A673 (cell line): Measurements from ENCODE around the gene ADK. TPM values are rescaled to one million over a fixed set of nuclear protein-coding genes. Genes with fewer than 3 reads are reported as not detected.

Experiments
- BruUV-seq: library from RNA; stranded (reverse); fragments of 400-500 nt; replicated peaks from 2 replicates; lab custom pipeline; 2021; lab: Mats Ljungman, UMichigan
- CTCF ChIA-PET: fragments of 300-600 bp; sonication (Branson Sonifier 250); formaldehyde crosslinking; loops from one replicate; lab custom pipeline; 2022; ENCODE audit warnings: antibody characterized with exemption; lab: Charles Lee
- POLR2A ChIA-PET: fragments of 300-600 bp; sonication (Branson Sonifier 250); formaldehyde crosslinking; loops from one replicate; lab custom pipeline; 2022; ENCODE audit warnings: antibody characterized with exemption; ENCODE audit not compliant: low non-redundant PET; lab: Charles Lee
- DNase-seq: peaks from one replicate; pipeline ENCODE4 v3.0.0-alpha.2; 2015; ENCODE audit warnings: low spot score
- H3K27ac ChIP-seq: fragments of 200-600 bp; sonication (generic); 2 replicates; pipeline ENCODE4 v1.5.1; 2016; ENCODE audit warnings: mixed run types, low read depth, mild to moderate bottlenecking, mixed read lengths, antibody characterized with exemption, low read length; ENCODE audit not compliant: poor library complexity, severe bottlenecking
- H3K27me3 ChIP-seq: fragments of 200-600 bp; sonication (generic); replicated peaks from 2 replicates; pipeline ENCODE4 v1.6.1; 2017; ENCODE audit warnings: mixed run types, low read depth, mild to moderate bottlenecking, mixed read lengths, antibody characterized with exemption, low read length; ENCODE audit not compliant: insufficient read depth, poor library complexity
- H3K36me3 ChIP-seq: fragments of 200-600 bp; sonication (generic); 2 replicates; pipeline ENCODE4 v1.6.1; 2016; ENCODE audit warnings: mixed run types, mild to moderate bottlenecking, mixed read lengths, antibody characterized with exemption, low read length; ENCODE audit not compliant: insufficient read depth, poor library complexity, severe bottlenecking
- H3K4me1 ChIP-seq: fragments of 200-600 bp; sonication (generic); 2 replicates; pipeline ENCODE4 v1.6.1; 2017; ENCODE audit warnings: mixed run types, mild to moderate bottlenecking, mixed read lengths, antibody characterized with exemption, low read length; ENCODE audit not compliant: insufficient read depth, poor library complexity, severe bottlenecking
- H3K4me3 ChIP-seq: fragments of 200-600 bp; sonication (generic); 2 replicates; pipeline ENCODE4 v1.5.1; 2016; ENCODE audit warnings: low read depth, mixed run types, mild to moderate bottlenecking, mixed read lengths, low read length; ENCODE audit not compliant: poor library complexity, severe bottlenecking
- H3K9me3 ChIP-seq: fragments of 200-600 bp; sonication (generic); 2 replicates; pipeline ENCODE4 v1.6.1; 2016; ENCODE audit warnings: mixed run types, low read depth, mild to moderate bottlenecking, mixed read lengths, antibody characterized with exemption, low read length; ENCODE audit not compliant: poor library complexity, severe bottlenecking
- EZH2 ChIP-seq: fragments of 200-600 bp; sonication (generic); IDR thresholded peaks from 2 replicates; pipeline ENCODE4 v1.6.1; 2017; ENCODE audit warnings: borderline replicate concordance, low read depth, mild to moderate bottlenecking, mixed read lengths, antibody characterized with exemption, low read length; ENCODE audit not compliant: poor library complexity, severe bottlenecking
- intact Hi-C: fragments of 100-400 bp; cut with micrococcal nuclease; formaldehyde crosslinking; loops from one replicate; pipeline ENCODE4 v1.10.0; 2022; ENCODE audit not compliant: unreplicated experiment
- total RNA-seq: library from RNA; stranded (reverse); gene quantifications from 2 replicates; pipeline ENCODE4 v1.2.3, GENCODE V29; 2021
- TF ChIP-seq, protein P1 (sequence below): fragments of 300-800, 200-600 bp; sonication (generic); conservative IDR thresholded peaks from 2 replicates; pipeline ENCODE4 v1.5.1; 2017; ENCODE audit warnings: low read depth, mild to moderate bottlenecking, antibody characterized with exemption, low read length, moderate library complexity, mixed read lengths

ADK gene
- total RNA-seq, 1 experiment from 2014 or later: 49.0 TPM

DNA sequence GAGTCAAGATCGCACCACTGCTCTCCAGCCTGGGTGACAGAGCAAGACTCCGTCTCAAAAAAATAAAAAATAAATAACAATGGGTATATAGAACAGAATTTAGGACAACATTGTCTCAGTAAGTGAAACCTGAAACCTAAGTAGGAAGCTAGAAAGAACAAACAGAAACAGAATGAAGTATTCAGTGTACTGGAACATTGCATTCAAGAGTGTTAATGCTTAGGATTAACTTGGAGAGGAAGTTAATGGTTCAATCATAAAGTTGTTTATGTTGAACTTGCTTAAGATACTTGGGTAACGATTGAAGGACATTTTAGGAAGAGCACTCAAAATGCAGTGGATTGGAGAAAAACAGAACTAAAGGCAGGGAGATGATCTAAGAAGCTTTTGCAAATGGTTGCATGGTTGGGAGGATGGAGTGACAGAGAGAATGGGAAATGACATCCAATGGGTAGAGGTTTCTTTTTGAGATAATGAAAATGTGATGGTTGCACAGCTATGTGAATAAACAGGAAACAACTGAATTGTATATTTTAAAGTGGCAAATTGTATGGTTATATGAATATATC lies 233.7 kb downstream of the ADK start:
- Histone ChIP-seq H3K27ac (no peak overlapping the region), H3K4me1 (peaks cover 9% of the 10 kb centered on the region), H3K36me3 (no peaks in the 10 kb centered on the region), H3K27me3 (no peaks in the 10 kb centered on the region), H3K9me3 (no peaks in the 10 kb centered on the region), H3K4me3 (no peak overlapping the region)
- TF ChIP-seq, protein P1, sequence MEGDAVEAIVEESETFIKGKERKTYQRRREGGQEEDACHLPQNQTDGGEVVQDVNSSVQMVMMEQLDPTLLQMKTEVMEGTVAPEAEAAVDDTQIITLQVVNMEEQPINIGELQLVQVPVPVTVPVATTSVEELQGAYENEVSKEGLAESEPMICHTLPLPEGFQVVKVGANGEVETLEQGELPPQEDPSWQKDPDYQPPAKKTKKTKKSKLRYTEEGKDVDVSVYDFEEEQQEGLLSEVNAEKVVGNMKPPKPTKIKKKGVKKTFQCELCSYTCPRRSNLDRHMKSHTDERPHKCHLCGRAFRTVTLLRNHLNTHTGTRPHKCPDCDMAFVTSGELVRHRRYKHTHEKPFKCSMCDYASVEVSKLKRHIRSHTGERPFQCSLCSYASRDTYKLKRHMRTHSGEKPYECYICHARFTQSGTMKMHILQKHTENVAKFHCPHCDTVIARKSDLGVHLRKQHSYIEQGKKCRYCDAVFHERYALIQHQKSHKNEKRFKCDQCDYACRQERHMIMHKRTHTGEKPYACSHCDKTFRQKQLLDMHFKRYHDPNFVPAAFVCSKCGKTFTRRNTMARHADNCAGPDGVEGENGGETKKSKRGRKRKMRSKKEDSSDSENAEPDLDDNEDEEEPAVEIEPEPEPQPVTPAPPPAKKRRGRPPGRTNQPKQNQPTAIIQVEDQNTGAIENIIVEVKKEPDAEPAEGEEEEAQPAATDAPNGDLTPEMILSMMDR: no peak
- no peak for TF ChIP-seq EZH2
- no peak for DNase-seq
- ChIA-PET CTCF (no interaction called here), POLR2A (interaction anchor here (0.7 kb wide), 1 partner anchor 597 kb away, joined by 3 read pairs; no protein-coding TSS in a partner anchor)
- no TSS peak for BruUV-seq
- intact Hi-C loops: no loop called here

DNA sequence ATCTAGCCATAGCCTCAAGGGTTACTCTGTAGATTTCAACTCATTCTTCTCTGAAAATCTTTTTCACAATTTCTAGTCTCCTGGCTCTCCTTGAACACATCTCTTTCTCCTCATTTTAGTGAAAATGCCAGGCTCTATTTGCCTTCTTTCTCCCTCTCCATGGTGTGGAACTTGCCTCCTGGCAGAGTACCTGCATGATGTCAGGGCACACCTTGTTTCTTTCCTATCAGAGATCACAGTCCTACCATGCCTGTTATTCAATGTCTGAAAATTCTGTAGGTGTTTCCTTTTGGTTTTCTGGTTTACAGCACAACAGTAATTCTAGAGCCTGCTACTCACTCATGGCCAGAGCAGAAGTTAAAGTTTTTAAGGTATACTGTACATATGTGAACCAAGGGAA lies 237.8 kb downstream of the ADK start:
- POLR2A ChIA-PET: no interaction called here
- no peak overlapping the region for H3K27ac ChIP-seq
- CTCF ChIA-PET: no interaction called here
- no peaks in the 10 kb centered on the region for H3K27me3 ChIP-seq
- no peak for DNase-seq
- H3K36me3 ChIP-seq: no peaks in the 10 kb centered on the region
- H3K9me3 ChIP-seq: no peaks in the 10 kb centered on the region
- intact Hi-C loops: no loop called here
- H3K4me1 ChIP-seq: peaks cover 3% of the 10 kb centered on the region
- H3K4me3 ChIP-seq: no peak overlapping the region
- TF ChIP-seq, protein P1: no peak
- no peak for TF ChIP-seq EZH2
- no TSS peak for BruUV-seq

DNA sequence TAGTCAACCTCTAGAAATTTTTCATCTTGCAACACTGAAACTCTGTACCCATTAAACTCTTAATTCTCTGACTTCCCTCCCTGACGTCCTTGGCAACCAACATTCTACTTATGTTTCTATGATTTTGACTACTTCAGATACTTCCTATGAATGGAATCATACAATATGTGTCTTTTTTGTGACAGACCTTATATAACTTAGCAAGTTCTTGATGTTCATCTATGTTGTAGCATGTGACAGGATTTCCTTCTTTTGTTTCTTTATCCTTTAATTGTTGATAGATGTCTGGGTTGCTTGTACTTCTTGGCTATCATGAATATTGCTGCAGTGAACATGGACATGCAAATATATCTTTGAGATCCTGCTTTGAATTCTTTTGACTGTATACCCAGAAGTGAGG lies 240.8 kb downstream of the ADK start:
- no peak overlapping the region for H3K27ac ChIP-seq
- CTCF ChIA-PET: no interaction called here
- POLR2A ChIA-PET: no interaction called here
- no peak for TF ChIP-seq EZH2
- TF ChIP-seq, protein P1: no peak
- H3K9me3 ChIP-seq: no peaks in the 10 kb centered on the region
- H3K36me3 ChIP-seq: no peaks in the 10 kb centered on the region
- intact Hi-C loops: no loop called here
- H3K4me3 ChIP-seq: no peak overlapping the region
- DNase-seq: no peak
- H3K4me1 ChIP-seq: no peaks in the 10 kb centered on the region
- no peaks in the 10 kb centered on the region for H3K27me3 ChIP-seq
- BruUV-seq: no TSS peak
